Measurements from ENCODE around the gene BCL7B. TPM values are rescaled to one million over a fixed set of nuclear protein-coding genes. Genes with fewer than 3 reads are reported as not detected.

The BCL7B gene
- total and polyA plus RNA-seq, 2 experiments from 2014 or later = 17.0 to 18.2 TPM

DNA sequence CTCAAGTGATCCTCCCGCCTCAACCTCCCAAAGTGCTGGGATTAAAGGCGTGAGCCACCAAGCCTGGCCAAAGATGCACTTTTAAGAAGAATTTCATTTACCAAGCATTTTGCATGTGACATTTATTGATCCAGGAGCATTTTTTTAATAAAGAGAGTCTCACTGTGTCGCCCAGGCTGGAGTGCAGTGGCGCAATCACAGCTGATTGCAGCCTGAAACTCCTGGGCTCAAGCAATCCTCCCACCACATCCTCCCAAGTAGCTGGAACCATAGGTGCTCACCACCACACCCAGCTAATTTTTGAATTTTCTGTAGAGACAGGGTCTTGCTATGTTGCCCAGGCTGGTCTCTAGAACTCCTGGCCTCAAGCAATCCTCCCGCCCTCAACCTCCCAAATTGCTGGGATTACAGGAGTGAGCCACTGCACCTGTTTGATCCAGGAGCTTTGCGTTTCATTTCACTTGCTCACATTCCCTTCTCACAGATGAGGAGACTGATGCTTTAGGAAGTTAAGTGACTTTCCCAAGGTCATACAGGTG, 25.2 kb upstream of the BCL7B start:
- peaks cover 6% of the 10 kb centered on the region; the same call in 2 of the 3 replicates for H3K4me1 Mint-ChIP-seq
- no peak overlapping the region for H3K27ac Mint-ChIP-seq

More for the DNA sequence above, 25.2 kb upstream of the BCL7B start:
- peaks cover 3% of the 10 kb centered on the region; the same call in 1 of the 2 replicates for H3K4me1 ChIP-seq (ENCODE audit: insufficient read depth)
- no peak overlapping the region for H2AFZ ChIP-seq
- Mint-ChIP-seq H3K4me3 (no peak overlapping the region), H3K9me3 (no peaks in the 10 kb centered on the region; the same call in 2 of the 3 replicates), H3K36me3 (ENCODE audit: low read depth) (0 out of 3 replicates have a peak, but pooled peaks cover 2% of the 10 kb centered on the region), H3K27me3 (ENCODE audit: insufficient read depth, low read depth, poor library complexity) (peaks cover 31% of the 10 kb centered on the region)
- no peak for DNase-seq (ENCODE audit: low spot score)
- TF ChIP-seq ZNF114 (CRISPR knock-in tag; IDR thresholded peaks at IDR 0.05) = no peak
- no peak for TF ChIP-seq NANOG (IDR thresholded peaks at IDR 0.05; ENCODE audit: borderline replicate concordance)
- TF ChIP-seq EZH2phosphoT487 (IDR thresholded peaks at IDR 0.05; ENCODE audit: unreplicated experiment) = no peak
- no peak for TF ChIP-seq ZNF331 (CRISPR knock-in tag; IDR thresholded peaks at IDR 0.05; ENCODE audit: low read depth)
- TF ChIP-seq, protein P1, sequence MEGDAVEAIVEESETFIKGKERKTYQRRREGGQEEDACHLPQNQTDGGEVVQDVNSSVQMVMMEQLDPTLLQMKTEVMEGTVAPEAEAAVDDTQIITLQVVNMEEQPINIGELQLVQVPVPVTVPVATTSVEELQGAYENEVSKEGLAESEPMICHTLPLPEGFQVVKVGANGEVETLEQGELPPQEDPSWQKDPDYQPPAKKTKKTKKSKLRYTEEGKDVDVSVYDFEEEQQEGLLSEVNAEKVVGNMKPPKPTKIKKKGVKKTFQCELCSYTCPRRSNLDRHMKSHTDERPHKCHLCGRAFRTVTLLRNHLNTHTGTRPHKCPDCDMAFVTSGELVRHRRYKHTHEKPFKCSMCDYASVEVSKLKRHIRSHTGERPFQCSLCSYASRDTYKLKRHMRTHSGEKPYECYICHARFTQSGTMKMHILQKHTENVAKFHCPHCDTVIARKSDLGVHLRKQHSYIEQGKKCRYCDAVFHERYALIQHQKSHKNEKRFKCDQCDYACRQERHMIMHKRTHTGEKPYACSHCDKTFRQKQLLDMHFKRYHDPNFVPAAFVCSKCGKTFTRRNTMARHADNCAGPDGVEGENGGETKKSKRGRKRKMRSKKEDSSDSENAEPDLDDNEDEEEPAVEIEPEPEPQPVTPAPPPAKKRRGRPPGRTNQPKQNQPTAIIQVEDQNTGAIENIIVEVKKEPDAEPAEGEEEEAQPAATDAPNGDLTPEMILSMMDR (conservative IDR thresholded peaks at IDR 0.05; ENCODE audit: low read depth in 2 of 2) = no peak
- no peak for TF ChIP-seq STAT1 (IDR thresholded peaks at IDR 0.05; ENCODE audit: unreplicated experiment)
- no peak for TF ChIP-seq POLR2AphosphoS5 (IDR thresholded peaks at IDR 0.05; ENCODE audit: low read depth)
- TF ChIP-seq, protein P2, sequence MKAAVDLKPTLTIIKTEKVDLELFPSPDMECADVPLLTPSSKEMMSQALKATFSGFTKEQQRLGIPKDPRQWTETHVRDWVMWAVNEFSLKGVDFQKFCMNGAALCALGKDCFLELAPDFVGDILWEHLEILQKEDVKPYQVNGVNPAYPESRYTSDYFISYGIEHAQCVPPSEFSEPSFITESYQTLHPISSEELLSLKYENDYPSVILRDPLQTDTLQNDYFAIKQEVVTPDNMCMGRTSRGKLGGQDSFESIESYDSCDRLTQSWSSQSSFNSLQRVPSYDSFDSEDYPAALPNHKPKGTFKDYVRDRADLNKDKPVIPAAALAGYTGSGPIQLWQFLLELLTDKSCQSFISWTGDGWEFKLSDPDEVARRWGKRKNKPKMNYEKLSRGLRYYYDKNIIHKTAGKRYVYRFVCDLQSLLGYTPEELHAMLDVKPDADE (IDR thresholded peaks at IDR 0.05) = no peak
- TF ChIP-seq, protein P3, sequence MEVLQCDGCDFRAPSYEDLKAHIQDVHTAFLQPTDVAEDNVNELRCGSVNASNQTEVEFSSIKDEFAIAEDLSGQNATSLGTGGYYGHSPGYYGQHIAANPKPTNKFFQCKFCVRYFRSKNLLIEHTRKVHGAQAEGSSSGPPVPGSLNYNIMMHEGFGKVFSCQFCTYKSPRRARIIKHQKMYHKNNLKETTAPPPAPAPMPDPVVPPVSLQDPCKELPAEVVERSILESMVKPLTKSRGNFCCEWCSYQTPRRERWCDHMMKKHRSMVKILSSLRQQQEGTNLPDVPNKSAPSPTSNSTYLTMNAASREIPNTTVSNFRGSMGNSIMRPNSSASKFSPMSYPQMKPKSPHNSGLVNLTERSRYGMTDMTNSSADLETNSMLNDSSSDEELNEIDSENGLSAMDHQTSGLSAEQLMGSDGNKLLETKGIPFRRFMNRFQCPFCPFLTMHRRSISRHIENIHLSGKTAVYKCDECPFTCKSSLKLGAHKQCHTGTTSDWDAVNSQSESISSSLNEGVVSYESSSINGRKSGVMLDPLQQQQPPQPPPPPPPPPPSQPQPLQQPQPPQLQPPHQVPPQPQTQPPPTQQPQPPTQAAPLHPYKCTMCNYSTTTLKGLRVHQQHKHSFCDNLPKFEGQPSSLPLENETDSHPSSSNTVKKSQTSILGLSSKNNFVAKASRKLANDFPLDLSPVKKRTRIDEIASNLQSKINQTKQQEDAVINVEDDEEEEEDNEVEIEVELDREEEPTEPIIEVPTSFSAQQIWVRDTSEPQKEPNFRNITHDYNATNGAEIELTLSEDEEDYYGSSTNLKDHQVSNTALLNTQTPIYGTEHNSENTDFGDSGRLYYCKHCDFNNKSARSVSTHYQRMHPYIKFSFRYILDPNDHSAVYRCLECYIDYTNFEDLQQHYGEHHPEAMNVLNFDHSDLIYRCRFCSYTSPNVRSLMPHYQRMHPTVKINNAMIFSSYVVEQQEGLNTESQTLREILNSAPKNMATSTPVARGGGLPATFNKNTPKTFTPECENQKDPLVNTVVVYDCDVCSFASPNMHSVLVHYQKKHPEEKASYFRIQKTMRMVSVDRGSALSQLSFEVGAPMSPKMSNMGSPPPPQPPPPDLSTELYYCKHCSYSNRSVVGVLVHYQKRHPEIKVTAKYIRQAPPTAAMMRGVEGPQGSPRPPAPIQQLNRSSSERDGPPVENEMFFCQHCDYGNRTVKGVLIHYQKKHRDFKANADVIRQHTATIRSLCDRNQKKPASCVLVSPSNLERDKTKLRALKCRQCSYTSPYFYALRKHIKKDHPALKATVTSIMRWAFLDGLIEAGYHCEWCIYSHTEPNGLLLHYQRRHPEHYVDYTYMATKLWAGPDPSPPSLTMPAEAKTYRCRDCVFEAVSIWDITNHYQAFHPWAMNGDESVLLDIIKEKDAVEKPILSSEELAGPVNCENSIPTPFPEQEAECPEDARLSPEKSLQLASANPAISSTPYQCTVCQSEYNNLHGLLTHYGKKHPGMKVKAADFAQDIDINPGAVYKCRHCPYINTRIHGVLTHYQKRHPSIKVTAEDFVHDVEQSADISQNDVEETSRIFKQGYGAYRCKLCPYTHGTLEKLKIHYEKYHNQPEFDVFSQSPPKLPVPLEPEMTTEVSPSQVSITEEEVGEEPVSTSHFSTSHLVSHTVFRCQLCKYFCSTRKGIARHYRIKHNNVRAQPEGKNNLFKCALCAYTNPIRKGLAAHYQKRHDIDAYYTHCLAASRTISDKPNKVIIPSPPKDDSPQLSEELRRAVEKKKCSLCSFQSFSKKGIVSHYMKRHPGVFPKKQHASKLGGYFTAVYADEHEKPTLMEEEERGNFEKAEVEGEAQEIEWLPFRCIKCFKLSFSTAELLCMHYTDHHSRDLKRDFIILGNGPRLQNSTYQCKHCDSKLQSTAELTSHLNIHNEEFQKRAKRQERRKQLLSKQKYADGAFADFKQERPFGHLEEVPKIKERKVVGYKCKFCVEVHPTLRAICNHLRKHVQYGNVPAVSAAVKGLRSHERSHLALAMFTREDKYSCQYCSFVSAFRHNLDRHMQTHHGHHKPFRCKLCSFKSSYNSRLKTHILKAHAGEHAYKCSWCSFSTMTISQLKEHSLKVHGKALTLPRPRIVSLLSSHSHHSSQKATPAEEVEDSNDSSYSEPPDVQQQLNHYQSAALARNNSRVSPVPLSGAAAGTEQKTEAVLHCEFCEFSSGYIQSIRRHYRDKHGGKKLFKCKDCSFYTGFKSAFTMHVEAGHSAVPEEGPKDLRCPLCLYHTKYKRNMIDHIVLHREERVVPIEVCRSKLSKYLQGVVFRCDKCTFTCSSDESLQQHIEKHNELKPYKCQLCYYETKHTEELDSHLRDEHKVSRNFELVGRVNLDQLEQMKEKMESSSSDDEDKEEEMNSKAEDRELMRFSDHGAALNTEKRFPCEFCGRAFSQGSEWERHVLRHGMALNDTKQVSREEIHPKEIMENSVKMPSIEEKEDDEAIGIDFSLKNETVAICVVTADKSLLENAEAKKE (CRISPR knock-in tag; IDR thresholded peaks at IDR 0.05) = no peak
- no peak for TF ChIP-seq EZH2 (IDR thresholded peaks at IDR 0.05; ENCODE audit: low read depth, unreplicated experiment)
- no peak for TF ChIP-seq CREB1 (CRISPR knock-in tag; IDR thresholded peaks at IDR 0.05; ENCODE audit: low read depth)
- TF ChIP-seq JUNB (IDR thresholded peaks at IDR 0.05; ENCODE audit: unreplicated experiment) = no peak
- TF ChIP-seq, protein P4, sequence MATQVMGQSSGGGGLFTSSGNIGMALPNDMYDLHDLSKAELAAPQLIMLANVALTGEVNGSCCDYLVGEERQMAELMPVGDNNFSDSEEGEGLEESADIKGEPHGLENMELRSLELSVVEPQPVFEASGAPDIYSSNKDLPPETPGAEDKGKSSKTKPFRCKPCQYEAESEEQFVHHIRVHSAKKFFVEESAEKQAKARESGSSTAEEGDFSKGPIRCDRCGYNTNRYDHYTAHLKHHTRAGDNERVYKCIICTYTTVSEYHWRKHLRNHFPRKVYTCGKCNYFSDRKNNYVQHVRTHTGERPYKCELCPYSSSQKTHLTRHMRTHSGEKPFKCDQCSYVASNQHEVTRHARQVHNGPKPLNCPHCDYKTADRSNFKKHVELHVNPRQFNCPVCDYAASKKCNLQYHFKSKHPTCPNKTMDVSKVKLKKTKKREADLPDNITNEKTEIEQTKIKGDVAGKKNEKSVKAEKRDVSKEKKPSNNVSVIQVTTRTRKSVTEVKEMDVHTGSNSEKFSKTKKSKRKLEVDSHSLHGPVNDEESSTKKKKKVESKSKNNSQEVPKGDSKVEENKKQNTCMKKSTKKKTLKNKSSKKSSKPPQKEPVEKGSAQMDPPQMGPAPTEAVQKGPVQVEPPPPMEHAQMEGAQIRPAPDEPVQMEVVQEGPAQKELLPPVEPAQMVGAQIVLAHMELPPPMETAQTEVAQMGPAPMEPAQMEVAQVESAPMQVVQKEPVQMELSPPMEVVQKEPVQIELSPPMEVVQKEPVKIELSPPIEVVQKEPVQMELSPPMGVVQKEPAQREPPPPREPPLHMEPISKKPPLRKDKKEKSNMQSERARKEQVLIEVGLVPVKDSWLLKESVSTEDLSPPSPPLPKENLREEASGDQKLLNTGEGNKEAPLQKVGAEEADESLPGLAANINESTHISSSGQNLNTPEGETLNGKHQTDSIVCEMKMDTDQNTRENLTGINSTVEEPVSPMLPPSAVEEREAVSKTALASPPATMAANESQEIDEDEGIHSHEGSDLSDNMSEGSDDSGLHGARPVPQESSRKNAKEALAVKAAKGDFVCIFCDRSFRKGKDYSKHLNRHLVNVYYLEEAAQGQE (IDR thresholded peaks at IDR 0.05; ENCODE audit: unreplicated experiment) = no peak
- H3K4me2 ChIP-seq = no peak overlapping the region
- no peak overlapping the region for H3K4me3 ChIP-seq
- H3K36me3 ChIP-seq (ENCODE audit: insufficient read depth) = no peaks in the 10 kb centered on the region
- no peak overlapping the region for H3K27ac ChIP-seq (ENCODE audit: low read depth)
- H3K9me2 ChIP-seq (ENCODE audit: insufficient read depth) = no peaks in the 10 kb centered on the region
- peaks cover 74% of the 10 kb centered on the region for H3K27me3 ChIP-seq (ENCODE audit: insufficient read depth)
- no peak for ATAC-seq
- peaks cover 2% of the 10 kb centered on the region; the same call in 1 of the 2 replicates for H4K20me1 ChIP-seq (replicated peaks; ENCODE audit: insufficient read depth)
- H3F3A ChIP-seq (replicated peaks; ENCODE audit: low read depth) = peaks cover under 1% of the 10 kb centered on the region
- H3K79me2 ChIP-seq (replicated peaks; ENCODE audit: insufficient read depth) = peaks cover 3% of the 10 kb centered on the region
